Esophagus muscularis mucosa (tissue), 4 donors: ENCODE measurements around the gene HOXC11.

Experiments
- EP300 ChIP-seq: sonication (generic); formaldehyde crosslinking; IDR thresholded peaks from one replicate; pipeline ENCODE4 v1.6.1; 2017; ENCODE audit warnings: antibody characterized with exemption
- POLR2A ChIP-seq: fragments of 450-650 bp; IDR thresholded peaks from one replicate; pipeline ENCODE4 v1.6.1; 2017; ENCODE audit warnings: antibody characterized with exemption, moderate library complexity, mild to moderate bottlenecking, low read depth
- TF ChIP-seq, protein P1 (sequence below), 3 experiments: fragments of 200-600 bp in 2 of 3; fragments of 450-650 bp in 1 of 3; sonication (generic) in 2 of 3; IDR thresholded peaks; one replicate each; pipeline ENCODE4 v1.5.1; 2017 to 2019; ENCODE audit warnings: antibody characterized with exemption in 3 of 3, mild to moderate bottlenecking in 2 of 3, moderate library complexity in 1 of 3

DNA sequence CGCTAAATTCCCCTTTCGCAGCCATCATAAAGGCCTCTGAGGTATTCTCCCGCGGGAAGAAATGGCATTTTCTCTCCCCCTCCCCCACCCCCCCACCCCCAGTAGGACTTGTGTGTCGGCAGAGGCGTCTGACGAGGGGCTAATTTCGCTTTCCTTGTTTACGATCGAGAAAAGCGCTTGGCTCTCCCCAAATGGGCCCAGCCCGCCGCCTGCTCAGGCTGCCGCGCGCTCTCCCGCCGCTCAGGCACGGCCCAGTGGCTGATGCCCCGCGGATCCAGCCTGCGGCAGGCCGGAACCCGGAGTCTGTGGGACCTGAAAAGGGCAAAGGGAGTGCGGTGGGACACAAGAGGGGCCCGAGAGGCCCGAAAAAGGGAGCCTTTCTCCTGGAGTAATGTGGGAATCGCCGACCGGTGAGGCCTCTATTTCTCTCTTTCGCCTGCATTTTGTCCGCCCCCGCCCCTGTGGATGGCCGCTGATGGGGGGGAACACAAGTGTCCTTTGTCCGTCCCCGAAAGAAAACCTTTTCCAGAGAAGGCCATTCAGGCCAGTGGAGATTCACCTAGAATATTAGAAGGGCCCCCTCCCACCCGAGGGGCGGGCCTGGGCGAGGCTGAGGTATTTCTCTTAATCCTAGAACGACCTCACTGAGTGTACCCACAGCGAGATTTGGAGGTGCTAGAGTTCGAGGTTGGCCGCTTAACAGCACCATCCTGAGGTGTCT lies 46.3 kb downstream of the HOXC11 start:
- TF ChIP-seq, protein P1, sequence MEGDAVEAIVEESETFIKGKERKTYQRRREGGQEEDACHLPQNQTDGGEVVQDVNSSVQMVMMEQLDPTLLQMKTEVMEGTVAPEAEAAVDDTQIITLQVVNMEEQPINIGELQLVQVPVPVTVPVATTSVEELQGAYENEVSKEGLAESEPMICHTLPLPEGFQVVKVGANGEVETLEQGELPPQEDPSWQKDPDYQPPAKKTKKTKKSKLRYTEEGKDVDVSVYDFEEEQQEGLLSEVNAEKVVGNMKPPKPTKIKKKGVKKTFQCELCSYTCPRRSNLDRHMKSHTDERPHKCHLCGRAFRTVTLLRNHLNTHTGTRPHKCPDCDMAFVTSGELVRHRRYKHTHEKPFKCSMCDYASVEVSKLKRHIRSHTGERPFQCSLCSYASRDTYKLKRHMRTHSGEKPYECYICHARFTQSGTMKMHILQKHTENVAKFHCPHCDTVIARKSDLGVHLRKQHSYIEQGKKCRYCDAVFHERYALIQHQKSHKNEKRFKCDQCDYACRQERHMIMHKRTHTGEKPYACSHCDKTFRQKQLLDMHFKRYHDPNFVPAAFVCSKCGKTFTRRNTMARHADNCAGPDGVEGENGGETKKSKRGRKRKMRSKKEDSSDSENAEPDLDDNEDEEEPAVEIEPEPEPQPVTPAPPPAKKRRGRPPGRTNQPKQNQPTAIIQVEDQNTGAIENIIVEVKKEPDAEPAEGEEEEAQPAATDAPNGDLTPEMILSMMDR (IDR thresholded peaks at IDR 0.05), result no peak
- no peak for TF ChIP-seq EP300
- no peak for TF ChIP-seq POLR2A
